Heart left ventricle (tissue), 16 donors: ENCODE data around the gene SLC22A23. TPM values are rescaled to one million over a fixed set of nuclear protein-coding genes. Genes with fewer than 3 reads are reported as not detected.

ENCODE experiments used
- ATAC-seq, 4 donors: fragments of 200-7000 bp; cut with Tn5 transposase; one replicate each; pipeline ENCODE4 v1.9.1; 2020 to 2022; ENCODE audit warnings: moderate library complexity in 4 of 4, mild to moderate bottlenecking in 3 of 4, moderate number of reproducible peaks in 1 of 4
- DNase-seq, 5 donors: peaks; one replicate each; pipeline ENCODE4 v3.0.0-alpha.2; 2020
- H3K27ac ChIP-seq, 12 donors: fragments of 200-600 bp; sonication (generic) in 4 of 12; one replicate each; pipeline versions ENCODE4 v1.5.0 to v1.8.0; 2016 to 2022; ENCODE audit warnings: mild to moderate bottlenecking in 2 of 12
- H3K27me3 ChIP-seq, 9 donors: fragments of 200-600 bp; sonication (generic) in 2 of 9; one replicate each; pipeline versions ENCODE4 v1.5.1 to v1.8.0; 2016 to 2022; ENCODE audit warnings: mild to moderate bottlenecking in 3 of 9
- H3K36me3 ChIP-seq, 9 donors: fragments of 200-600 bp; sonication (generic) in 2 of 9; one replicate each; pipeline versions ENCODE4 v1.5.0 to v1.8.0; 2018 to 2022; ENCODE audit warnings: mild to moderate bottlenecking in 2 of 9
- H3K4me1 ChIP-seq, 12 donors: fragments of 200-600 bp; sonication (generic) in 4 of 12; one replicate each; pipeline versions ENCODE4 v1.5.0 to v1.8.0; 2016 to 2022; ENCODE audit warnings: mild to moderate bottlenecking in 3 of 12
- H3K4me3 ChIP-seq, 12 donors: fragments of 200-600 bp; sonication (generic) in 4 of 12; one replicate each; pipeline versions ENCODE4 v1.5.0 to v1.8.0; 2017 to 2022; ENCODE audit warnings: mild to moderate bottlenecking in 9 of 12, moderate library complexity in 4 of 12
- H3K9me3 ChIP-seq, 12 donors: fragments of 200-600 bp; sonication (generic) in 4 of 12; one replicate each; pipeline versions ENCODE4 v1.5.0 to v1.8.0; 2016 to 2022; ENCODE audit warnings: mild to moderate bottlenecking in 1 of 12
- POLR2A ChIP-seq, 2 donors: fragments of 450-650 bp; IDR thresholded peaks; one replicate each; pipeline ENCODE4 v1.6.1; 2017; ENCODE audit warnings: antibody characterized with exemption in 2 of 2, mild to moderate bottlenecking in 2 of 2, moderate library complexity in 2 of 2
- WGBS, 4 donors: extraction: QIAGEN DNeasy Blood & Tissue Kit in 2 of 4; methylation state at CpG; one replicate each; pipeline versions ENCODE4 v1.1.5 to v1.1.7; 2013 to 2018; 5-methylcytosine and 5-hydroxymethylcytosine counted together
- intact Hi-C, 10 donors: fragments of 100-400 bp; cut with DNase I; formaldehyde crosslinking; loops; one replicate each; pipeline versions ENCODE4 v1.11.1 to v1.14.2; 2022
- polyA plus RNA-seq, 2 donors: library from polyadenylated mRNA; stranded (reverse); fragments of 200-250 nt; gene quantifications; one replicate each; pipeline ENCODE4 v1.2.3, GENCODE V29; 2013
- total RNA-seq, 9 donors: library from RNA; depleted of rRNA in 2 of 9; stranded (reverse); fragments of >200 nt in 2 of 9; fragmentation: NEBNext Ultra II Directional in 3 of 9; extraction: Animal tissue kit (Norgen Biotek cat#: 25700) in 3 of 9; gene quantifications; one replicate each; pipeline versions ENCODE4 v1.1.0 to v1.2.4, GENCODE V29; 2016 to 2023
- TF ChIP-seq, protein P1 (sequence below), 12 donors: fragments of 200-600 bp; sonication (generic) in 4 of 12; IDR thresholded peaks; one replicate each; pipeline versions ENCODE4 v1.5.0 to v1.8.0; 2018 to 2022; ENCODE audit warnings: antibody characterized with exemption in 12 of 12, mild to moderate bottlenecking in 5 of 12
- donor health status: ischemic (EF 13 %, LVEDD 7.1; RV severe dilation, severe dysfunction).
- donor health status: healthy with polysubstance abuse.
- donor health status: DM: no; HTN: yes; CAD: no.
- donor health status: DM: no; HTN: no; CAD: no.
- donor health status: ischemic (EF 25% LVEDD 6.9; RV normal size, moderate dysfunction).
- donor health status: ischemic (EF 25% LVEDD 5.7; RV mildly dilated, moderate dysfunction).
- donor health status: healthy.
- donor health status: DM: yes; HTN: yes; CAD: no.
- donor health status: ischemic (EF 35%, LVEDD 5.7; RV mildly dilated, moderate dysfunction).
- donor health status: nonischemic (EF 11% LVEDD 7.7; RV severe dilation, severe dysfunction).
- donor health status: DM: yes; HTN: yes; CAD: no.
- donor health status: PGD.
- donor health status: ischemic (EF 29% LVEDD 5.4; RV normal size, mild dysfunction).
- donor health status: nonischemic (EF 23%, LVEDD 6.1; RV moderate dilation, normal function).

SLC22A23 gene
- total and polyA plus RNA-seq, 11 donors = 2.9 to 12.4 (median 5.2) TPM

DNA sequence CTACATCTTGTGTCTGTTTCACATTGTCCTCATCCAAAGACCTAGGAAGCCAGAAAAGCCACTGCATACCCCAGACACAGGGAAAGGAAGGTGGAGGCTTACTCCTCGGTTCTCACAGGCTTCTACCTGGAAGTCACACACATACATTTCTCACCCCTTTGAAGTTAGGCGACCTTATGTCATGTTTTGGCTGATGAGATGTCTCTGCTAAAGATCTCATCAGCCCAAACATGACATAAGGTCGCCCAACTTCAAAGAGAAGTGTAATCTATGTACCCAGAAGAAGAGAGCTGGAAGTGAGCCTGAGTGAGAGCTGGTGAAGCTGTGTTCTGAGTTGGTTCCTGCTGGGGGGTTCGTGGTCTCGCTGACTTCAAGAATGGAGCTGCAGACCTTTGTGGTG, 47.5 kb upstream of the SLC22A23 start:
- no peak for TF ChIP-seq POLR2A (IDR thresholded peaks at IDR 0.05)
- TF ChIP-seq, protein P1, sequence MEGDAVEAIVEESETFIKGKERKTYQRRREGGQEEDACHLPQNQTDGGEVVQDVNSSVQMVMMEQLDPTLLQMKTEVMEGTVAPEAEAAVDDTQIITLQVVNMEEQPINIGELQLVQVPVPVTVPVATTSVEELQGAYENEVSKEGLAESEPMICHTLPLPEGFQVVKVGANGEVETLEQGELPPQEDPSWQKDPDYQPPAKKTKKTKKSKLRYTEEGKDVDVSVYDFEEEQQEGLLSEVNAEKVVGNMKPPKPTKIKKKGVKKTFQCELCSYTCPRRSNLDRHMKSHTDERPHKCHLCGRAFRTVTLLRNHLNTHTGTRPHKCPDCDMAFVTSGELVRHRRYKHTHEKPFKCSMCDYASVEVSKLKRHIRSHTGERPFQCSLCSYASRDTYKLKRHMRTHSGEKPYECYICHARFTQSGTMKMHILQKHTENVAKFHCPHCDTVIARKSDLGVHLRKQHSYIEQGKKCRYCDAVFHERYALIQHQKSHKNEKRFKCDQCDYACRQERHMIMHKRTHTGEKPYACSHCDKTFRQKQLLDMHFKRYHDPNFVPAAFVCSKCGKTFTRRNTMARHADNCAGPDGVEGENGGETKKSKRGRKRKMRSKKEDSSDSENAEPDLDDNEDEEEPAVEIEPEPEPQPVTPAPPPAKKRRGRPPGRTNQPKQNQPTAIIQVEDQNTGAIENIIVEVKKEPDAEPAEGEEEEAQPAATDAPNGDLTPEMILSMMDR (IDR thresholded peaks at IDR 0.05) = no peak
- intact Hi-C loops = no loop called here
- ATAC-seq (no peak), DNase-seq (no peak)
- Histone ChIP-seq H3K4me1 (peaks cover 0 to 25% (median 0%) of the 10 kb centered on the region in 12 donors), H3K4me3 (no peak overlapping the region), H3K27ac (no peak overlapping the region), H3K27me3 (no peaks in the 10 kb centered on the region), H3K36me3 (no peaks in the 10 kb centered on the region), H3K9me3 (no peaks in the 10 kb centered on the region)
- WGBS, 4 donors = 68 to 85% (median 75%) methylated on average over 5 of the region's 5 CpGs

DNA sequence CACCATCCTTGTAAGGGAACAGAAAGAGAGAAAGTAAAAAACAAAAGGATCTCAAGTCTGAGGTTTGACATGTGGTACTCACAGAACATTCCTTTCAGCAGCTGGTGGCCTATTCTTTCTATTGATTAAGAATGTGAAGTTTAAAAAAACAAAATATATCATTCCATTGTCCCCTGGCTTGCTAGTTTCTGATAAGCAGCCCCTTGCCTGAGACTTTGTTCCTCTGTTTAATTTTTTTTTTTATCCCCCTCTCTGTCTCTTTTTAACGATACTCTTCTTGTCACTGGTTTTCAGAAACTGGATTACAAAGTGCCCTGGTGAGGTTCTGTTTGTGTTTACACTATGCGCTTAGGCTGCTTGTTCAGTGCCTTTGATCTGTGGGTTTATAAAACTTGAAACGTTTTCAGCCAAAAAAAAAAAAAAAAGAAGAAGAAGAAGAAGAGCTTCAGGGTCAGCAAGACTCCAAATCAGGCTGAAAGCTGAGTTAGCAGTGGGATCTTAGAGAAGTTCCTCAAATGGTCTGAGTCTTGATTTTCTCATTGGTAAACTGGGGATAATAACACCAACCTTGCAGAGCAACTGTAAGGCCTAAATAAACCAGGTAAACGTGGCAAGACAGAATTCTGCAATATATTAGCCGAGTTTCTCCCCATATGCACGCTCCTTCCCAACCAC, 45.1 kb upstream of the SLC22A23 start:
- TF ChIP-seq, protein P1 (IDR thresholded peaks at IDR 0.05) = no peak
- TF ChIP-seq POLR2A (IDR thresholded peaks at IDR 0.05) = no peak
- peak overlapping the region in 1 of 12 donors; percentile 62 for H3K27ac ChIP-seq
- intact Hi-C loops = no loop called here
- no peak overlapping the region for H3K4me3 ChIP-seq
- H3K36me3 ChIP-seq = no peaks in the 10 kb centered on the region
- peaks cover 0 to 25% (median 0%) of the 10 kb centered on the region in 12 donors for H3K4me1 ChIP-seq
- no peaks in the 10 kb centered on the region for H3K27me3 ChIP-seq
- WGBS, 4 donors = 70 to 72% (median 71%) methylated on average over 6 of the region's 6 CpGs
- H3K9me3 ChIP-seq = no peaks in the 10 kb centered on the region
- ATAC-seq (no peak), DNase-seq (no peak)

DNA sequence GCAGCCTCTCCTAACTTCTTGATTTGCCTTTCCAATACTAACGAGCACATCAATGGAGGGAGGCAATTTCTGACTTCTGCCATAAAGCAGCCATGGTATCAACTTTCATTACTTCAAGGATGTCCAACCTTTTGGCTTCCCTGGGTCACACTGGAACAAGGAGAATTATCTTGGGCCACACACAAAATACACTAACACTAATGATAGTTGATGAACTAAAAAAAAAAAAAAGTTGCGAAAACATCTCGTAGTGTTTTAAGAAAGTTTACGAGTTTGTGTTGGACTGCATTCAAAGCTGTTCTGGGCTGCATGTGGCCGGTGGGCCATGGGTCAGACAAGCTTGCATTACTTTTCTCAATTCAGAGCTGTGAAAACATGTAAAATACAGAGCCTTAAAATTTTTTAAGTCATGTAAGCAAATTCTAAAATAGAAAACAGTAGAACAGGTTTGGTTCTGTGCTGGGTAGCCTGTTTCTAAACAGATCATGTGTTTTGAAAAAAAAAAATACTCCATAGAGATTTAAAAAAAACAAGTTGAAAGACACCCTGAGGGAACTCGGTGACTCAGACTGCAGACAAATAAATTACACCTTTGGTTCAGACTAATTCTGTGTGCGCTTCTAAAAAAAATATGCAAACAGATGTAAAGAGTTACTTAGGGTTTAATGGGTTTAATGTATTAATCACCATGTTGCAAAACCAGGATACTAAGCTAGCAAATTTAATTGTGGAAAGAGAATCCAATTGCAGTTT, 43.6 kb upstream of the SLC22A23 start:
- intact Hi-C loops = no loop called here
- peaks cover 0 to 9% (median 0%) of the 10 kb centered on the region in 12 donors for H3K4me1 ChIP-seq
- H3K27me3 ChIP-seq = peaks cover 0 to 1% (median 0%) of the 10 kb centered on the region in 9 donors
- TF ChIP-seq POLR2A (IDR thresholded peaks at IDR 0.05) = no peak
- TF ChIP-seq, protein P1 (IDR thresholded peaks at IDR 0.05) = no peak
- no peak overlapping the region for H3K4me3 ChIP-seq
- 81 to 87% (median 85%) methylated on average over 7 of the region's 7 CpGs for WGBS, 4 donors
- no peaks in the 10 kb centered on the region for H3K36me3 ChIP-seq
- no peaks in the 10 kb centered on the region for H3K9me3 ChIP-seq
- H3K27ac ChIP-seq = no peak overlapping the region
- DNase-seq (no peak), ATAC-seq (no peak)

DNA sequence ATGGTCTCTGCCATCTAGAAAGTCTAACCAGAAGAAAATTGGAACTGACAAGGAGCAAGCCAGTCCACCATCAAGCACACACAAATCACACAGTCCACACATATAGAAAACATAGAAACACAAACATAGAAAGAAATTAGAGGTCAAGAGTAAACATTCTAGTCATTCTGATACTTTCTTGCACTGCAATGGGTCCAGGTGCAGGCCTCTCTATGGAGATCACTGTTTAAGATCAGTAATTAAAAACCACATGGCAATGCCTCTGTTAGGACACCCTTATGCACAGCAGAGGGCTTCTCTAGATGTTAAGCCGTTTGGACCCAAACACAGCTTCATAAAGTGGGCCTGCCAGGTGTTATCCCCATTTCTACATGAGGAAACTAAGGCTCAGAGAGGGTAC, 42.8 kb upstream of the SLC22A23 start:
- Histone ChIP-seq H3K27me3 (peaks cover 0 to 6% (median 0%) of the 10 kb centered on the region in 9 donors), H3K9me3 (no peaks in the 10 kb centered on the region), H3K27ac (no peak overlapping the region), H3K36me3 (no peaks in the 10 kb centered on the region), H3K4me3 (no peak overlapping the region), H3K4me1 (peaks cover 0 to 5% (median 0%) of the 10 kb centered on the region in 12 donors)
- TF ChIP-seq POLR2A (IDR thresholded peaks at IDR 0.05) = no peak
- TF ChIP-seq, protein P1 (IDR thresholded peaks at IDR 0.05) = no peak
- no peak for DNase-seq
- intact Hi-C loops = no loop called here
- ATAC-seq = no peak
- WGBS, 4 donors = 83 to 94% (median 89%) methylated on average over 1 of the region's 1 CpG
